ENCODE results near the gene HAUS1.
"Not testable (repeated sequence)": the region's sequence is repeated elsewhere in the genome, so short reads cannot be mapped to it uniquely, and the experiment has no call there.

Gene HAUS1

DNA sequence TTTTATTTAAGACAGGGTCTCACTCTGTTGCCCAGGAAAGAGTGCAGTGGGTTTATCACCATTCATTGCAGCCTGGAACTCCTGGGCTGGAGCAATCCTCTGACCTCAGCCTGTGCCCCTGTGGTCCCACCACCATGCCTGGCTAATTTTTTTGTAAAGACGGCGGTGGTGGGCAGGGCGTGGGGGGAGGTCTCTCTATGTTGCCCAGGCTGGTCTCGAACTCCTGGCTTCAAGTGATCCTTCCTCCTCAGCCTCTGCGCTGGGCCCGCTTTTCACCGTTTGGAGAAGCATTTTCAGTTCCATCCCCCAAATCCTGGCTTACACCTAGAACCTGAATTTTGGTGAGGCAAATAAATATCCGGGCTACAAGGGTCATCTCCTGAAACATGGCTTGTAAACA is 4.7 kb upstream of the HAUS1 start:
- no peak for DNase-seq (ENCODE audit: low read depth)
- TF ChIP-seq, protein P1, sequence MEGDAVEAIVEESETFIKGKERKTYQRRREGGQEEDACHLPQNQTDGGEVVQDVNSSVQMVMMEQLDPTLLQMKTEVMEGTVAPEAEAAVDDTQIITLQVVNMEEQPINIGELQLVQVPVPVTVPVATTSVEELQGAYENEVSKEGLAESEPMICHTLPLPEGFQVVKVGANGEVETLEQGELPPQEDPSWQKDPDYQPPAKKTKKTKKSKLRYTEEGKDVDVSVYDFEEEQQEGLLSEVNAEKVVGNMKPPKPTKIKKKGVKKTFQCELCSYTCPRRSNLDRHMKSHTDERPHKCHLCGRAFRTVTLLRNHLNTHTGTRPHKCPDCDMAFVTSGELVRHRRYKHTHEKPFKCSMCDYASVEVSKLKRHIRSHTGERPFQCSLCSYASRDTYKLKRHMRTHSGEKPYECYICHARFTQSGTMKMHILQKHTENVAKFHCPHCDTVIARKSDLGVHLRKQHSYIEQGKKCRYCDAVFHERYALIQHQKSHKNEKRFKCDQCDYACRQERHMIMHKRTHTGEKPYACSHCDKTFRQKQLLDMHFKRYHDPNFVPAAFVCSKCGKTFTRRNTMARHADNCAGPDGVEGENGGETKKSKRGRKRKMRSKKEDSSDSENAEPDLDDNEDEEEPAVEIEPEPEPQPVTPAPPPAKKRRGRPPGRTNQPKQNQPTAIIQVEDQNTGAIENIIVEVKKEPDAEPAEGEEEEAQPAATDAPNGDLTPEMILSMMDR (conservative IDR thresholded peaks at IDR 0.05; ENCODE audit: low read length), result no peak
- no peak overlapping the region for H3K4me3 ChIP-seq (ENCODE audit: low read length)

- H3K4me3 ChIP-seq (ENCODE audit: low read length), result no peak overlapping the region
- no peak for DNase-seq (ENCODE audit: low read depth)
- TF ChIP-seq, protein P1 (conservative IDR thresholded peaks at IDR 0.05; ENCODE audit: low read length), result no peak
These were observed 5.2 kb downstream of the HAUS1 start for GRCh38 chr18:46109386-46109785.

DNA sequence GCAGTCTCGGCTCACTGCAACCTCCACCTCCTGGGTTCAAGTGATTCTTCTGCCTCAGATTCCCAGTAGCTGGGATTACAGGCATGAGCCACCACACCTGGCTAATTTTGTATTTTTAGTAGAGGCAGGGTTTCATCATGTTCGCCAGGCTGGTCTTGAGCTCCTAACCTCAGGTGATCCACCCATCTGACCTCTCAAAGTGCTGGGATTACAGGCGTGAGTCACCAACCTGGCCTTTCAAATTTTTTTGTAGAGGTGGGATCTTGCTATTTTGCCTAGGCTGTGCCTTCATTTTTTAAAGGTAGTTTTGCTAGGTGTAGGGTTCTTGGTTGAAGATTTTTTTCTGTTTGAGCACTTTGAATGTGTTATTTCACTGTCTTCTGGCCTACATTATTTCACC is 6.2 kb downstream of the HAUS1 start:
- no peak for DNase-seq (ENCODE audit: low read depth)
- TF ChIP-seq, protein P1 (conservative IDR thresholded peaks at IDR 0.05; ENCODE audit: low read length), result no peak

GRCh38 chr18:46113751-46114150 is 9.6 kb downstream of the HAUS1 start:
- DNase-seq (ENCODE audit: low read depth), result no peak
- TF ChIP-seq, protein P1 (conservative IDR thresholded peaks at IDR 0.05; ENCODE audit: low read length), result no peak

More for the DNA sequence above, 6.2 kb downstream of the HAUS1 start:
- no peak overlapping the region for H3K4me3 ChIP-seq (ENCODE audit: low read length)

DNA sequence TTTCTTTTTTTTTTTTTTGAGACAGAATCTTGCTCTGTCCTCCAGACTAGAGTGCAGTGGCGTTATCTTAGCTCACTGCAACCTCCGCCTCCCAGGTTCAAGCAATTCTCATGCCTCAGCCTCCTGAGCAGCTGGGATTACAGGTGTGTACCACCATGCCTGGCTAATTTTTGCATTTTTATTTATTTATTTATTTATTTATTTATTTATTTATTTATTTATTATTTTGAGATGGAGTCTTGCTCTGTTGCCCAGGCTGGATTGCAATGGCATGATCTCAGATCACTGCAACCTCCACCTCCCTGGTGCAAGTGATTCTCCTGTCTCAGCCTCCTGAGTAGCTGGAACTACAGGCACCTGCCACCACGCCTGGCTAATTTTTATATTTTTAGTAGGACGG is 22.4 kb downstream of the HAUS1 start:
- H3K4me3 ChIP-seq (ENCODE audit: low read length); DNase-seq (ENCODE audit: low read depth): not testable (repeated sequence)

More at GRCh38 chr18:46113751-46114150, 9.6 kb downstream of the HAUS1 start:
- H3K4me3 ChIP-seq (ENCODE audit: low read length), result no peak overlapping the region

GRCh38 chr18:46130061-46130460 is 25.9 kb downstream of the HAUS1 start:
- DNase-seq (ENCODE audit: low read depth), result no peak
- TF ChIP-seq, protein P1 (conservative IDR thresholded peaks at IDR 0.05; ENCODE audit: low read length), result no peak
- no peak overlapping the region for H3K4me3 ChIP-seq (ENCODE audit: low read length)

DNA sequence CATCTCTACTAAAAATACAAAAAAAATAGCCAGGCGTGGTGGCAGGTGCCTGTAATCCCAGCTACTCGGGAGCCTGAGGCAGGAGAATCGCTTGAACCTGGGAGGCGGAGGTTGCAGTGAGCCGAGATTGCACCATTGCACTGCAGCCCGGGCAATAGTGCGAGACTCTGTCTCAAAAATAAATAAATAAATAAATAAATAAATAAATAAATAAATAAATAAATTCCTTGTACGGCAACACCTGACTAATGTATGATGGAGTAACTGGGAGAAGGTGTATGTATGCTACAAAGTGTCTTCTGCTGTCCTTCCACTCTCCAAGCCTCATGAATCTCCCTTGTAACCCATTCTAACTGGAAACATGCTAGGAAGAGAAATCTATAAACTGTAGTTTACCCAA is 26.4 kb downstream of the HAUS1 start:
- not testable (repeated sequence) for H3K4me3 ChIP-seq (ENCODE audit: low read length); DNase-seq (ENCODE audit: low read depth)

- H3K4me3 ChIP-seq (ENCODE audit: low read length), result no peak overlapping the region
- no peak for DNase-seq (ENCODE audit: low read depth)
- TF ChIP-seq, protein P1 (conservative IDR thresholded peaks at IDR 0.05; ENCODE audit: low read length), result no peak
These were observed 29.3 kb downstream of the HAUS1 start for GRCh38 chr18:46133534-46133933.

Measured in AG10803 (cell line).